GM19025 (cell line): ENCODE measurements around the gene MLXIP.
A peak's percentile ranks its signal among the peaks of the same experiment; 100 is the strongest.

Experiments
- ATAC-seq: cut with Tn5 transposase; IDR thresholded peaks from one replicate; pipeline ENCODE4 v1.9.1; 2021; ENCODE audit warnings: mild to moderate bottlenecking, low read depth, moderate library complexity; ENCODE audit not compliant: unreplicated experiment

The MLXIP gene

DNA sequence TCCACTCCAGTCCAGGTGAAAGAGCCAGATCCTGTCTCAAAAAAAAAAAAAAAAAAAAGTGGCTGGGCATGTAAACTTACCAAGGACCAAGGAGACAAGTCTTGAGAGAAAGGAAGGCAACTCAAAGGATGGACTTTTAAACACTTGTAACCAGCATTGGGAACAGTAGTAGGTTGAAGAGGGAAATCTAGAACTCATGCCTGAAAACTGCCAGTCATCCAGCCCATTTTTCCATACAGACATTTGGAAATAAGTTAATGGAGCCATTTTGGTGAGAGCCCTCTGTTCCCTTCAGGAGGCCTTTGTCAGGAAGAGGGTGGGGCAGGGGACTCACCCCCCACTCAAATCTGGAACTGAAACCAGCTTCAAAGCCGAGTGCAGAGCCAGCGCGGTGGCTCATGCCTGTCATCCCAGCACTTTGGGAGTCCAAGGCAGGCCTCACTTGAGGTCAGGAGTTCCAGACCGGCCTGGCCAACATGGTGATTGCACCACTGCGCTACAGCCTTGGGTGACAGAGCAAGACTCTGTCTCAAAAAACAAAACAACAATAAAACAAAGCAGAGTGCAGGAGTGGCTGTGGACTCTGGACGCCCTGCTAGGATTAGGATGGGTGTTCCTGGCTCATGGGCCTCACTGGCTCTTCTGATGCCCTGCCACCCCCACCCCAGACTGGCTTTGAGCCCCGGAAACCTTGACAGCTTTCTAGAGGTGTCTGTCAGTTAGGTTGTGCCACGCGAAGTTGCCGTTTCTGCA, 1.6 kb upstream of the MLXIP start:
- ATAC-seq, result no peak

GRCh38 chr12:122079033-122079531, 526 bp downstream of the MLXIP start:
- peak; percentile 11 for ATAC-seq

- no peak for ATAC-seq
Measured at GRCh38 chr12:122079532-122080081, 1.1 kb downstream of the MLXIP start.

GRCh38 chr12:122080149-122081082, 1.9 kb downstream of the MLXIP start:
- ATAC-seq, result no peak

DNA sequence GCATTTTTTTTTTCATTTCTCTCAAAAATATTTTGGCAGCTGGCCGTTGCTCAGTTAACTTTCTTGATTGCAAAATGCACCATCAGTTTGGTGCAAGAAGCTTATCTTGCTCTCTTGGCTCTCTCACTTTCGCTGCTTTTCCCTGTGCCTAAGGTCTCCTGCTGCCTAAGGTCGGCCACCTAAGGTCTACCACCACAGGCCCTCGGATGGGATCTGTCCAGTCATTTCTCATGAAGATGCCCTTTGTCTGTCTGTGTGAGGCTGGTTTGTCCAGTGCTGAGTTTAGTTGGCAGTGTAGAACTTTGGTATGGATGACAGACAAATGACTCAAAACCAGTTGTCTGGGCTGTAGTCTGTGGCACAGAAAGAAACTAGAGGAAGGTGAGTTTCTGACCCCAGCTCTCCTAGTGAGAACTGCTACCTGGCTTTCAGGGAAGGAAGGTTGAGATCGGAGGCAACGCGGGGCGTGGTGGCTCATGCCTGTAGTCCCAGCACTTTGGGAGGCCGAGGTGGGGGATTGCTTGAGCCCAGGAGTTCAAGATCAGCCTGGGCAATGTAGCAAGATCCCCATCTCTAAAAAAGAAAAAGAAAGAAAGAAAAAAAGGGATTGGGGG, 2.6 kb downstream of the MLXIP start:
- no peak for ATAC-seq

- ATAC-seq, result no peak
Measured at GRCh38 chr12:122081697-122082221, 3.2 kb downstream of the MLXIP start.

GRCh38 chr12:122082621-122083356, 4.2 kb downstream of the MLXIP start:
- ATAC-seq, result no peak

GRCh38 chr12:122084857-122085405, 6.4 kb downstream of the MLXIP start:
- no peak for ATAC-seq

DNA sequence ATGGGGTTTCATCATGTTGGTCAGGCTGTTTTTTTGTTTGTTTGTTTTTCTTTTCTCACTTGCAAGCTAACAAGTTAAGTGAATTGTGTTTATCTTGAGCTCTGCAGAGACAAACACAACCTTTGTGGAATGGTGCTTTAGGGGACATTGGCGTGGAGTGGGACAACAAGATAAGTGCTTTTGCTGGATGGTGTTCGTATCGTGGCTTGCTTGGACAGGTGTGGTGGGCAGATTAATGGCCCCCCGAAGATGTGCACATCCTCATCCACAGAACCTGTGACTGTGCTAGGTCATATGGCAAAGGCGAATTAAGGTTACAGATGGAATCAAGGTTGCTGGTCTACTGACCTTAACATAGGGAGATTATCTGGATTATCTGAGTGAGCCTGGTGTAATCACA, 7.0 kb downstream of the MLXIP start:
- ATAC-seq, result no peak

DNA sequence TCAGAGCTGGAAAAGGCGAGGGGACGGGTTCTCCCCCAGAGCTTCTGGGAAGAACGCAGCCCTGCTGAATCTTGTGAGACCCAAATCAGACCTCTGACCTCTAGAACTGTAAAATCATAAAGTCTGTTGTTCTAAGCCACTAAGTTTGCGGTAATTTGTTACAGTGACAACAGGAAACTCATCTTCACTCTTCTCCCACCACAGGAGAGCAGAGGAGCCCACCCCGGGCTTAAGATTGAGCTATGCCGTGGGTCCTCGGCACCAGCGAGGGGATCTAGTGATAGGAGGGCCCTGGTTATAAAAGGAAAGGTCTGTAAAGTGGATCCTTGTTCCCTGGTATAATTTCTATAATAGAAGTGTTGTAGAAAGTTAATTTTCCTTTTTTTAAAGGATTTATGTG, 7.6 kb downstream of the MLXIP start:
- no peak for ATAC-seq

GRCh38 chr12:122086641-122087285, 8.2 kb downstream of the MLXIP start:
- no peak for ATAC-seq

DNA sequence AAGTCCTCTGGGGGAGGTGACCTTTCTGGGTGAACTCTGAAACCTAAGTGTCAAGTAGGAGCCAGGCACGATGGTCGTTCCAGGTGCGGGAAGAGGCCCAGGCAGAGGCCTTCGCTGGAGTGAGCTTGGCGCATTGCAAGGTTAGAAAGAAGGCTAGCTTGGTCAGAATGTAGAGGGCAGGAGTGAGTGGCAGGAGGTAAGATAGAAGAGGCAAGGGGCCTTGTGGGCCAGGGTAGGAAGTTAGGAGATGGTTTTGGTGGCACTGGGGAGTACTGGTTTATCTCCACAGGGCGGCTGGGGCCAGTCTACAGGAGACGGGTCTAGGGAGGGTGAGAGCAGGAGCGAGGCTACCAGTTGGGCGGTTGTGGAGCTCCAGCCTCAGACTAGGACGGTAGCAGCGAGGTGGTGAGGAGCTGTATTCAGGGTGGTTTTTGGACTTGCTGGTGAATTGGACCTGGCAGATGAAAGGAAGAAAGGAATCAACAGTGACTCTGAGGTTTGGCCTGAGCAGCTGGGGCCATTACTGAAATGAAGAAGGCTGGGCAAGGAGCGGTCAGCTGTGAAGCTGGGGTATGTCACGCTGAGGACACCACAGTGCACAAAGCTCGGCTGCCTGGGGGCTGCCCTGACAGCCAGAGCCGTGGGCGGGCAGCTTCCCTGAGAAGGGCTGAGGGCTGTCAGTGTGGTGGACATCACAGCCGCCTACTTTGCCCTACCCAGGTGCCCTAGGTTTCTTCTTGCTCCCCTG, 9.0 kb downstream of the MLXIP start:
- ATAC-seq, result no peak

DNA sequence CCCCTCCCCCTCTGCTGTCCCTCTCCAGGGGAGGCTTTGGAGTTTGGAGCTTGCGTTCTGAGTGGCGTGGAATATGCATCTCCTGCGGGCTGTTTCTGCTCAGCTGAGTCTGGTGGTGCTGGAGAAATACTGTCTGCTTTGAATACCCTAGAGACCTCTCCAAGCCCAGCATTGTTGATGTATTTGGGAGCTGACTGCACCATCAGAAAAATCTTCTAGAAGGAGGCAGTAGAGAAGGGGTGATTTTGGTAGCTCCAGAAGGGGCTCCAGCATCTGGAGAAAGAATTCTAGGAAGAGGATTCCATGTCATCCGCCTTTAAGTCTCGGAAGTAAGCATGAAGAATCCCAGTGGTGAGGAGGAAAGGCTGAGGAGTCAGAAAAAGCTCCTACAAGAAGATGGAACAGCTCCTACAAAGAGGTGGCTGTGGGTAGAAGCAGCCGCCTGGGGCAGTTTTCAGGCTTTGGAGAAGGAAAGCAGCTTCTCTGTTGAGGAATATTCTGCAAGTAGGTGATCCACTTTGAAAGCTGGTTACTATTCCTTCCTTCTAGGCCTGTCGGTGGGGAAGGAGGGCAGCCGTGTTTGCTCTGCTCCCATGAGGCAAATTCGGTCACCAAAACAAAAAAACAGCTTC, 9.7 kb downstream of the MLXIP start:
- no peak for ATAC-seq

DNA sequence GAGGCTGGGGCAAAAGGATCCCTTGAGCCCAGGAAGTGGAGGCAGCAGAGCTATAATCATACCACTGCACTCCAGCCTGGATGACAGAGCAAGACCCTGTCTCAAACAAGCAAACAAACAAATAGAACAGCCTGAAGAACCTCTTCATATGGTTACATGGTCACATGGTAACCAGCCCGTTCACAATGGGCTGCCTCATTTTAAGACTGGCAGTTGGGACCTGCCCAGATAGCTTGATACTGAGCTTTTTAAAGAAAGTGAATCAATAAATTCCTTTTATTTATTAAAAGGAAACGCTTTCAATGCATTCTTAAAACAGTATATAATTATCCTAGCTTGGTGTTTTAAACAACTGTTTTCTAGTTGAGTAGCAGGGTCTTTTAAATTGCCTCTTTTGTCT, 10.5 kb downstream of the MLXIP start:
- ATAC-seq, result no peak

- ATAC-seq, result no peak
Measured at GRCh38 chr12:122090759-122091515, 12.4 kb downstream of the MLXIP start.

- no peak for ATAC-seq
Measured at GRCh38 chr12:122093098-122093883, 14.7 kb downstream of the MLXIP start.
